Right atrium auricular region (tissue), 2 donors: ENCODE results near the gene CCDC87. TPM values are rescaled to one million over a fixed set of nuclear protein-coding genes. Genes with fewer than 3 reads are reported as not detected.
"Not testable (repeated sequence)": the region's sequence is repeated elsewhere in the genome, so short reads cannot be mapped to it uniquely, and the experiment has no call there.

ENCODE experiments used
- DNase-seq: peaks from one replicate; pipeline ENCODE4 v3.0.0-alpha.2; 2019; ENCODE audit warnings: low spot score
- H3K27ac ChIP-seq, 2 donors: fragments of 200-600 bp; sonication (generic); 1 replicate in 1 of 2; 2 replicates in 1 of 2; pipeline ENCODE4 v1.5.1; 2016 to 2019
- H3K27me3 ChIP-seq, 2 donors: fragments of 200-600 bp; sonication (generic); one replicate each; pipeline versions ENCODE4 v1.5.1 to v1.6.0; 2017 to 2019
- H3K36me3 ChIP-seq: fragments of 200-600 bp; sonication (generic); one replicate; pipeline ENCODE4 v1.5.1; 2016
- H3K4me1 ChIP-seq, 2 donors: fragments of 200-600 bp; sonication (generic); one replicate each; pipeline versions ENCODE4 v1.5.1 to v1.6.0; 2017 to 2019
- H3K4me3 ChIP-seq, 2 donors: fragments of 200-600 bp; sonication (generic); 1 replicate in 1 of 2; 2 replicates in 1 of 2; pipeline ENCODE4 v1.5.1; 2017 to 2019; ENCODE audit warnings: mild to moderate bottlenecking in 1 of 2, moderate library complexity in 1 of 2
- H3K9me3 ChIP-seq, 2 donors: fragments of 200-600 bp; sonication (generic); one replicate each; pipeline ENCODE4 v1.5.1; 2019
- total RNA-seq, 2 donors: library from RNA; depleted of rRNA; stranded (reverse); fragments of >200 nt; gene quantifications; one replicate each; pipeline ENCODE4 v1.1.0, GENCODE V29; 2016
- TF ChIP-seq, protein P1 (sequence below), 2 donors: fragments of 200-600 bp; sonication (generic); IDR thresholded peaks; one replicate each; pipeline ENCODE4 v1.5.1; 2019; ENCODE audit warnings: antibody characterized with exemption in 2 of 2

The CCDC87 gene
- total RNA-seq, 2 donors from 2014 or later = 0.26 to 0.86 TPM

DNA sequence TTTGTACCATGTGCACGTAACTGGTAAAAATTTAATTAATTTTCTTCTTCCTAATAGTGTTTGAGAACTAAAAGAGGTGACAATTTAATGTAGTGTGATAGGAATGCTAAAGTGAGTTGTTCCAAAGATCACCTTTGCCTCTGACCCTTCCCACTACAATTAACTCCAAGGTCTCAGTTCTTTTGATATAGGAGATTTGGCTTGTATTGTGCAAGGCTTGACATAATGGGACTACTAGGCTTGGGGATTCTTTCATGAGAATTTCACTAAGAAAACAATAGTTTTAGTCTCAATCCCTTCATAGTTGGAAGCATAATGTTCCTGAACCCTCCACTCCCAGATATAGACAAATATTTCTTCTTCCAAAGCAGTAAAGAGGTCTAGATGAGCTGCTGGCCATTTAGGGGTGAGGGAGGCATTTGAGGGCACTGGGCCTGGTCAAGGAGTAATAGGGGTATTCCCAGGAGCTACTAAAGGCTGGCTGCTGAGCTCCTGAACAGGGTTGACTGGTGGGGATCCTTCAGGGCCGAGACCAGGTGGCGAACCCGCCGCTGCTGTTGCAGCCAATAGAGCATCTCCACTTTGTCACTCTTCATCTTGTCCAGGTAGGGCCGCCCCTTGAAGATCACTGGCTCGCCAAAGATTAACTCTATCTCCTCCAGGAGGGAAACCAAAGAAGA is 2.7 kb downstream of the CCDC87 start:
- peaks cover 0 to 26% of the 10 kb centered on the region in 2 donors for H3K4me1 ChIP-seq
- TF ChIP-seq, protein P1, sequence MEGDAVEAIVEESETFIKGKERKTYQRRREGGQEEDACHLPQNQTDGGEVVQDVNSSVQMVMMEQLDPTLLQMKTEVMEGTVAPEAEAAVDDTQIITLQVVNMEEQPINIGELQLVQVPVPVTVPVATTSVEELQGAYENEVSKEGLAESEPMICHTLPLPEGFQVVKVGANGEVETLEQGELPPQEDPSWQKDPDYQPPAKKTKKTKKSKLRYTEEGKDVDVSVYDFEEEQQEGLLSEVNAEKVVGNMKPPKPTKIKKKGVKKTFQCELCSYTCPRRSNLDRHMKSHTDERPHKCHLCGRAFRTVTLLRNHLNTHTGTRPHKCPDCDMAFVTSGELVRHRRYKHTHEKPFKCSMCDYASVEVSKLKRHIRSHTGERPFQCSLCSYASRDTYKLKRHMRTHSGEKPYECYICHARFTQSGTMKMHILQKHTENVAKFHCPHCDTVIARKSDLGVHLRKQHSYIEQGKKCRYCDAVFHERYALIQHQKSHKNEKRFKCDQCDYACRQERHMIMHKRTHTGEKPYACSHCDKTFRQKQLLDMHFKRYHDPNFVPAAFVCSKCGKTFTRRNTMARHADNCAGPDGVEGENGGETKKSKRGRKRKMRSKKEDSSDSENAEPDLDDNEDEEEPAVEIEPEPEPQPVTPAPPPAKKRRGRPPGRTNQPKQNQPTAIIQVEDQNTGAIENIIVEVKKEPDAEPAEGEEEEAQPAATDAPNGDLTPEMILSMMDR (IDR thresholded peaks at IDR 0.05) = no peak
- no peaks in the 10 kb centered on the region for H3K9me3 ChIP-seq
- no peaks in the 10 kb centered on the region for H3K27me3 ChIP-seq
- H3K27ac ChIP-seq = no peak overlapping the region
- H3K4me3 ChIP-seq = no peak overlapping the region
- H3K36me3 ChIP-seq = no peaks in the 10 kb centered on the region
- no peak for DNase-seq

DNA sequence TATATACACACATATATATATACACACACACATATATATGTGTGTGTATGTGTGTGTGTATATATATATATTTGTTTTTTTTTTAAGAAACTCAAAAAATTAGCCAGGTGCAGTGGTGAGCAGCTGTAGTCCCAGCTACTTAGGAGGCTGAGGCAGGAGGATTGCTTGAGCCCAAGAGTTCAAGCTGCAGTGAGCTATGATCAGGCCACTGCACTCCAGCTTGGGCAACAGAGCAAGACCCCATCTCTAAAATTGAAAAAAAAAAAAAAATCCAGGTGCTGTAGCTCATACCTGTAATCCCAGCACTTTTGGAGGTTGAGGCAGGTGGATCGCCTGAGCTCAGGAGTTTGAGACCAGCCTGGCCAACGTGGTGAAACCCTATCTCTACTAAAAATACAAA is 3.5 kb downstream of the CCDC87 start:
- DNase-seq, H3K27me3 ChIP-seq, H3K36me3 ChIP-seq, H3K27ac ChIP-seq, H3K4me3 ChIP-seq, H3K9me3 ChIP-seq: not testable (repeated sequence)
- peaks cover 0 to 18% of the 10 kb centered on the region in 2 donors for H3K4me1 ChIP-seq

DNA sequence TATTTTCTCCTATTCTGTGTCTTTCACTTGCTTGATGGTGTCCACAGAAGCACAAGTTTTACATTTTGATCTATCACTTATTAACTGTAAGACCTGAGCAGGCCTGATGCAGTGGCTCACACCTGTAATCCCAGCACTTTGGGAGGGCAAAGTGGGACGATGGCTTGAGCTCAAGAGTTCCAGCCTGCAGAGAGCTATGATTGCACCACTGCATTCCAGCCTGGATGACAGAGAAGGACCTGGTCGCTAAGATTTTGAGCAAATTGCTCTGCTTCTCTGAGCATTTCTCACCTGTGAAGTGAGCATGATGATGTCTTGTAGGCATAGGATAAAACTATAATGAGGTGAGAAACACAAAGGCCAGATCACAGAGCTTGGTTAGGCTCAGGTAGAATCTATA is 6.7 kb downstream of the CCDC87 start:
- Histone ChIP-seq H3K27ac (no peak overlapping the region), H3K4me3 (no peak overlapping the region), H3K27me3 (no peaks in the 10 kb centered on the region), H3K4me1 (no peaks in the 10 kb centered on the region), H3K36me3 (no peaks in the 10 kb centered on the region), H3K9me3 (no peaks in the 10 kb centered on the region)
- TF ChIP-seq, protein P1 (IDR thresholded peaks at IDR 0.05) = no peak
- DNase-seq = no peak

DNA sequence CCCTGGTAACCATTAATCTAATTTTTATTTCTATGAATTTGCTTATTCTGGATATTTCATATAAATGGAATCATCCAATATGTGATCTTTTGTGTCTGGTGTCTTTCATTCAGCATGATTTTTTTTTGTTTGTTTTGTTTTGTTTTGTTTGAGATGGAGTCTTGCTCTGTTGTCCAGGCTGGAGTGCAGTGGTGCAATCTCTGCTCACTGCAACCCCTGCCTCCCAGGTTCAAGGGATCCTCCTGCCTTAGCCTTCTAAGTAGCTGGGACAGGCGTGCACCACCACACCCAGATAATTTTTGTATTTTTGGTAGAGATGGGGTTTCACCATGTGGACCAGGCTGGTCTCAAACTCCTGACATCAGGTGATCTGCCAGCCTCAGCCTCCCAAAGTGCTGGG is 7.4 kb downstream of the CCDC87 start:
- H3K36me3 ChIP-seq, H3K4me3 ChIP-seq, H3K27me3 ChIP-seq, H3K27ac ChIP-seq, DNase-seq, H3K4me1 ChIP-seq, H3K9me3 ChIP-seq: not testable (repeated sequence)

DNA sequence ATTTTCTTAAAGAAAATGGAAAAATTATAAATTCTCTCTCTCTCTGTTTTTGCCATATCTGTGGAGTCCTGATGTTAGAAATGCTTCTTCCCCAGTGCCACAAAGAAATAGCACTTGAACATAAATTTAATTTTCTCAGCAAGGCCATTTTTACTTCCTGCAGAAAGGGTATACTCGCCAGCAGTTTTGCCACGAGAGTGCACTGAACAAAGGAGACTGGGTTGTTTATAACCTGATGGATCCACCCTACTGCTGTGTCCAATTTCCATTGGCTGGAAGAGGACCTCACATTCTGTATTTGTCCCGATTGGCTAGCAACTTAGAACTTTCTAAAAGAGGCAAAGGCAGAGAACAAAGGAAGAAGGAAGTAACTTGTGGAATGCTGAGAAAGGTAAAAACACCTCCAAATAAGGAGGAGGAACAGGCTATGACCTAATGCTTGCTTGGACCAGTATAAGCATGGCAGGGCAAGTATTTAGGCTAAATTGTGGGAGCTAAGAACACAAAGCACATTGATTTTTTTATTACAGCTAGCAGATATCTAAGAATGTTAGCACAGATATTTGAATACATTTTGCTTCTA is 10.2 kb downstream of the CCDC87 start:
- not testable (repeated sequence) for DNase-seq, H3K4me1 ChIP-seq, H3K27me3 ChIP-seq, H3K36me3 ChIP-seq, H3K9me3 ChIP-seq, H3K27ac ChIP-seq, H3K4me3 ChIP-seq

DNA sequence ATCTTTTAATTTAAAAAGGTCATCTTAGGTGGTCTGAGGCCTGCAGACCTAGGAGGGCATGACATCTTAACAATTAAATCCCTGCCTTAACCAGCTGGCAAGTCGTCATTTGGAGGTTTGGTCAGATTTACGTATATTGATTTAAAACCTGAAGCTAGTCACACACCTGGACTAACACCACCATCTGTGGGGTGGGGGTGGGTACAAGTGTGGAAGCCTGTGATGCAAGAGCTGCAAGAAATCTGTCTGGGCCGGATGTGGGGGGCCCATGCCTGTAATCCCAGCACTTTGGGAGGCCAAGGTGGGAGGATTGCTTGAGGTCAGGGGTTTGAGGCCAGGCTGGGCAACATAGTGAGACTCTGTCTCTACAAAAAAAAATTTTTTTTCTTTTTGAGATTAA is 11.6 kb downstream of the CCDC87 start:
- H3K4me3 ChIP-seq = no peak overlapping the region
- H3K9me3 ChIP-seq = no peaks in the 10 kb centered on the region
- DNase-seq = no peak
- peaks cover 0 to 8% of the 10 kb centered on the region in 2 donors for H3K4me1 ChIP-seq
- H3K27ac ChIP-seq = no peak overlapping the region
- H3K36me3 ChIP-seq = no peaks in the 10 kb centered on the region
- no peaks in the 10 kb centered on the region for H3K27me3 ChIP-seq
- TF ChIP-seq, protein P1 (IDR thresholded peaks at IDR 0.05) = no peak

DNA sequence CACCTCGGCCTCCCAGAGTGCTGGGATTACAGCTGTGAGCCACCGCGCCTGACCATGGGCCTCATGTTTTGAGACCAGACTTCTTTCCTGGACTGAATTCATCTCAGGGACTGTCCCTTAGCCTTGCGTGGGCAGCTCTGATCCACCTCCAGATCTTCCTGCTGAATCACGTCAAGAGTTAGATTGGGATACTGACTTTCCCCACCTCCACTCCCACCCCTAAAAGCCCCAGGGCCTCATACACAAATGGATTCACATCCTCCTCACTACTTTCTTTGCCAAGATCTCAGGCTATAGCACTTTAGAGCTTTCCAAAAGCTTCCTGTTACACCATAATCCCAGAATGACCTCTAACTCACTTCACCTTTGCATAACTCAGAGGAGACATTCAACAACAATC is 12.1 kb downstream of the CCDC87 start:
- Histone ChIP-seq H3K27ac (no peak overlapping the region), H3K9me3 (no peaks in the 10 kb centered on the region), H3K27me3 (no peaks in the 10 kb centered on the region), H3K4me3 (no peak overlapping the region), H3K36me3 (no peaks in the 10 kb centered on the region), H3K4me1 (peaks cover 0 to 8% of the 10 kb centered on the region in 2 donors)
- no peak for DNase-seq
- TF ChIP-seq, protein P1 (IDR thresholded peaks at IDR 0.05) = no peak
